CD14-positive monocyte (primary cell): ENCODE measurements around the gene ELOVL6. TPM values are rescaled to one million over a fixed set of nuclear protein-coding genes. Genes with fewer than 3 reads are reported as not detected.
"Not testable (repeated sequence)": the region's sequence is repeated elsewhere in the genome, so short reads cannot be mapped to it uniquely, and the experiment has no call there.

Source experiments
- DNase-seq, 3 donors: peaks; one replicate each; pipeline ENCODE4 v3.0.0-alpha.2; 2011 to 2022
- H2AFZ ChIP-seq: 2 replicates; pipeline ENCODE4 v1.6.0; 2012; ENCODE audit warnings: mild to moderate bottlenecking, low read depth, low read length, inconsistent platforms; ENCODE audit not compliant: insufficient read depth, poor library complexity, severe bottlenecking
- H3K27ac ChIP-seq, 2 donors: 1 replicate in 1 of 2; 2 replicates in 1 of 2; pipeline ENCODE4 v1.5.1; 2012 to 2013; ENCODE audit warnings: low read length in 2 of 2, control low read depth in 1 of 2, inconsistent platforms in 1 of 2, low read depth in 1 of 2, mild to moderate bottlenecking in 1 of 2
- H3K27me3 ChIP-seq, 2 donors: one replicate each; pipeline versions ENCODE4 v1.6.0 to v1.6.1; 2011 to 2013; ENCODE audit warnings: low read length in 2 of 2; ENCODE audit not compliant: control insufficient read depth in 2 of 2, insufficient read depth in 2 of 2
- H3K36me3 ChIP-seq, 2 donors: replicated peaks in 1 of 2; 1 replicate in 1 of 2; 2 replicates in 1 of 2; pipeline versions ENCODE4 v1.5.1 to v1.6.1; 2012 to 2013; ENCODE audit warnings: low read length in 2 of 2, control low read depth in 1 of 2, inconsistent platforms in 1 of 2, mild to moderate bottlenecking in 1 of 2; ENCODE audit not compliant: insufficient read depth in 2 of 2, control insufficient read depth in 1 of 2
- H3K4me1 ChIP-seq, 2 donors: 1 replicate in 1 of 2; 2 replicates in 1 of 2; pipeline versions ENCODE4 v1.5.1 to v1.6.1; 2012 to 2013; ENCODE audit warnings: low read length in 2 of 2, control low read depth in 1 of 2, inconsistent platforms in 1 of 2, mild to moderate bottlenecking in 1 of 2, moderate library complexity in 1 of 2; ENCODE audit not compliant: insufficient read depth in 2 of 2, control insufficient read depth in 1 of 2
- H3K4me2 ChIP-seq: replicated peaks from 2 replicates; pipeline ENCODE3; 2012; ENCODE audit warnings: low read length, moderate library complexity, mild to moderate bottlenecking; ENCODE audit not compliant: poor library complexity, severe bottlenecking; ENCODE audit errors: extremely low read depth
- H3K4me3 ChIP-seq, 3 experiments: fragments of 200-600 bp in 1 of 3; sonication (generic) in 1 of 3; replicated peaks in 1 of 3; 1 replicate in 2 of 3; 2 replicates in 1 of 3; pipeline ENCODE4 v1.5.1; 2011 to 2013; ENCODE audit warnings: low read length in 3 of 3, mild to moderate bottlenecking in 3 of 3, control low read depth in 2 of 3, low read depth in 2 of 3, inconsistent platforms in 1 of 3, moderate library complexity in 1 of 3
- H3K79me2 ChIP-seq: 2 replicates; pipeline ENCODE4 v1.6.0; 2012; ENCODE audit warnings: mild to moderate bottlenecking, control low read depth, inconsistent platforms, low read length, moderate library complexity; ENCODE audit not compliant: insufficient read depth
- H3K9ac ChIP-seq: 2 replicates; pipeline ENCODE4 v1.6.0; 2017; ENCODE audit warnings: low read length, mild to moderate bottlenecking; ENCODE audit not compliant: insufficient read depth, poor library complexity, severe bottlenecking
- H3K9me3 ChIP-seq, 2 donors: replicated peaks in 1 of 2; 1 replicate in 1 of 2; 2 replicates in 1 of 2; pipeline versions ENCODE4 v1.5.1 to v1.6.1; 2012 to 2013; ENCODE audit warnings: low read length in 2 of 2, control low read depth in 1 of 2; ENCODE audit not compliant: control insufficient read depth in 1 of 2, insufficient read depth in 1 of 2
- H4K20me1 ChIP-seq: 2 replicates; pipeline ENCODE4 v1.6.0; 2012; ENCODE audit warnings: mild to moderate bottlenecking, low read length, control low read depth, moderate library complexity; ENCODE audit not compliant: insufficient read depth
- H3K27ac Mint-ChIP-seq, 7 donors: one replicate each; pipeline ENCODE4 v1.8.0; 2020; ENCODE audit warnings: mild to moderate bottlenecking in 7 of 7, mixed read lengths in 7 of 7, moderate library complexity in 6 of 7, inconsistent platforms in 2 of 7
- H3K27me3 Mint-ChIP-seq, 3 donors: one replicate each; pipeline ENCODE4 v1.8.0; 2021 to 2022; ENCODE audit warnings: low read depth in 3 of 3, mild to moderate bottlenecking in 3 of 3, mixed read lengths in 3 of 3, moderate library complexity in 3 of 3, inconsistent platforms in 1 of 3
- H3K36me3 Mint-ChIP-seq, 2 donors: one replicate each; pipeline ENCODE4 v1.8.0; 2020; ENCODE audit warnings: mixed read lengths in 2 of 2, inconsistent platforms in 1 of 2, mild to moderate bottlenecking in 1 of 2
- H3K4me1 Mint-ChIP-seq: one replicate; pipeline ENCODE4 v1.8.0; 2020; ENCODE audit warnings: mild to moderate bottlenecking, mixed read lengths
- H3K4me3 Mint-ChIP-seq, 2 donors: one replicate each; pipeline ENCODE4 v1.8.0; 2020; ENCODE audit warnings: mild to moderate bottlenecking in 2 of 2, mixed read lengths in 2 of 2, moderate library complexity in 1 of 2
- H3K9me3 Mint-ChIP-seq, 7 donors: one replicate each; pipeline ENCODE4 v1.8.0; 2020 to 2022; ENCODE audit warnings: mixed read lengths in 7 of 7, mild to moderate bottlenecking in 6 of 7, moderate library complexity in 6 of 7, inconsistent platforms in 2 of 7
- CTCF ChIP-seq: fragments of 200-600 bp; IDR thresholded peaks from one replicate; pipeline ENCODE4 v1.8.0; 2022; ENCODE audit warnings: antibody characterized with exemption, mild to moderate bottlenecking
- WGBS: methylation state at CpG from one replicate; pipeline ENCODE4 v1.1.5; 2013; ENCODE audit warnings: missing lambda C conversion rate; ENCODE audit not compliant: insufficient coverage; 5-methylcytosine and 5-hydroxymethylcytosine counted together
- intact Hi-C, 2 donors: fragments of 100-400 bp; cut with micrococcal nuclease; formaldehyde crosslinking; loops; one replicate each; pipeline versions ENCODE4 v1.15.0 to v1.15.1; 2023
- polyA plus RNA-seq, 3 donors: library from polyadenylated mRNA; depleted of rRNA in 1 of 3; unstranded in 2 of 3; stranded (reverse) in 1 of 3; fragments of 300-500 nt in 2 of 3; fragments of >200 nt in 1 of 3; fragmentation: Illumina TruSeq in 2 of 3; gene quantifications; 1 replicate in 2 of 3; 2 replicates in 1 of 3; pipeline ENCODE4 v1.2.3, GENCODE V29; 2012 to 2021

ELOVL6 gene
- polyA plus RNA-seq, 3 donors, result 0.11 to 0.19 TPM; not detected in 1

- H3K4me2 ChIP-seq, H3K9me3 ChIP-seq, H3K4me1 ChIP-seq, H3K27me3 ChIP-seq, H3K27ac ChIP-seq, DNase-seq, H4K20me1 ChIP-seq, H2AFZ ChIP-seq, H3K27me3 Mint-ChIP-seq, H3K27ac Mint-ChIP-seq, H3K36me3 Mint-ChIP-seq, H3K36me3 ChIP-seq, H3K79me2 ChIP-seq, H3K4me3 ChIP-seq, H3K4me3 Mint-ChIP-seq, H3K9ac ChIP-seq, H3K4me1 Mint-ChIP-seq, intact Hi-C loops: not testable (repeated sequence)
- H3K9me3 Mint-ChIP-seq, result peaks cover 7 to 15% (median 10%) of the 10 kb centered on the region in 7 donors
- 94% methylated on average over 3 of the region's 4 CpGs for WGBS
Measured at GRCh38 chr4:110217181-110217580, 18.8 kb upstream of the ELOVL6 start.

- Histone ChIP-seq H3K9me3 (peaks cover 0 to 8% of the 10 kb centered on the region in 2 donors), H4K20me1 (no peaks in the 10 kb centered on the region), H3K4me1 (no peaks in the 10 kb centered on the region), H3K4me2 (no peak overlapping the region), H3K27me3 (no peaks in the 10 kb centered on the region), H3K27ac (no peak overlapping the region), H2AFZ (no peak overlapping the region), H3K36me3 (no peaks in the 10 kb centered on the region), H3K4me3 (no peak overlapping the region), H3K9ac (no peak overlapping the region), H3K79me2 (no peaks in the 10 kb centered on the region)
- intact Hi-C loops, result no loop called here
- DNase-seq, result peak in 1 of 3 donors; percentile 4
- Mint-ChIP-seq H3K27me3 (peaks cover 0 to 6% (median 1%) of the 10 kb centered on the region in 3 donors), H3K4me1 (peaks cover 1% of the 10 kb centered on the region), H3K4me3 (no peak overlapping the region), H3K36me3 (no peaks in the 10 kb centered on the region), H3K27ac (no peak overlapping the region), H3K9me3 (peaks cover 7 to 15% (median 10%) of the 10 kb centered on the region in 7 donors)
- WGBS, result 92% methylated on average over 4 of the region's 6 CpGs
- TF ChIP-seq CTCF, result no peak
Measured at GRCh38 chr4:110216129-110216528, 17.7 kb upstream of the ELOVL6 start.
